HL-60 (cell line): ENCODE results near the gene AFDN.

ENCODE experiments used
- DNase-seq, 2 experiments: peaks; one replicate each; pipeline ENCODE4 v3.0.0-alpha.2; 2010 to 2020; ENCODE audit warnings: low read depth in 1 of 2, low spot score in 1 of 2
- H3K27ac ChIP-seq: fragments of 250-450 bp; sonication (Bioruptor Pico); replicated peaks from 2 replicates; pipeline ENCODE4 v1.5.1; 2020; ENCODE audit warnings: mild to moderate bottlenecking, moderate library complexity
- H3K27me3 ChIP-seq: fragments of 250-450 bp; sonication (Bioruptor Pico); 2 replicates; pipeline ENCODE4 v1.5.1; 2021; ENCODE audit warnings: mild to moderate bottlenecking, moderate library complexity; ENCODE audit not compliant: insufficient read depth, poor library complexity, severe bottlenecking
- H3K4me3 ChIP-seq: replicated peaks from 2 replicates; pipeline ENCODE4 v1.5.1; 2011; ENCODE audit warnings: mild to moderate bottlenecking, control low read depth, low read length; ENCODE audit not compliant: insufficient read depth
- CTCF ChIP-seq: IDR thresholded peaks from one replicate; pipeline ENCODE4 v1.5.1; 2011; ENCODE audit warnings: low read length, control low read depth, inconsistent platforms; ENCODE audit not compliant: insufficient read depth
- GABPA ChIP-seq: IDR thresholded peaks from 2 replicates; pipeline ENCODE4 v1.6.1; 2012; ENCODE audit warnings: low read depth
- POLR2AphosphoS5 ChIP-seq: IDR thresholded peaks from 2 replicates; pipeline ENCODE4 v1.6.1; 2012; ENCODE audit warnings: low read depth
- REST ChIP-seq: IDR thresholded peaks from 2 replicates; pipeline ENCODE4 v1.6.1; 2012; ENCODE audit warnings: low read depth; ENCODE audit not compliant: insufficient replicate concordance
- SPI1 ChIP-seq: IDR thresholded peaks from 2 replicates; pipeline ENCODE4 v1.6.1; 2012; ENCODE audit warnings: low read depth, mild to moderate bottlenecking, borderline replicate concordance

AFDN gene

GRCh38 chr6:167850782-167851181 is 24.1 kb downstream of the AFDN start:
- TF ChIP-seq REST (no peak), CTCF (no peak), GABPA (no peak), SPI1 (no peak), POLR2AphosphoS5 (no peak)
- Histone ChIP-seq H3K4me3 (no peak overlapping the region), H3K27ac (no peak overlapping the region), H3K27me3 (peaks cover 7% of the 10 kb centered on the region)
- DNase-seq: no peak

GRCh38 chr6:167851370-167851952 is 24.8 kb downstream of the AFDN start:
- Histone ChIP-seq H3K27me3 (peaks cover 7% of the 10 kb centered on the region), H3K4me3 (no peak overlapping the region), H3K27ac (no peak overlapping the region)
- DNase-seq: no peak
- TF ChIP-seq GABPA: no peak
- no peak for TF ChIP-seq CTCF
- TF ChIP-seq POLR2AphosphoS5: no peak
- TF ChIP-seq SPI1: no peak
- no peak for TF ChIP-seq REST

DNA sequence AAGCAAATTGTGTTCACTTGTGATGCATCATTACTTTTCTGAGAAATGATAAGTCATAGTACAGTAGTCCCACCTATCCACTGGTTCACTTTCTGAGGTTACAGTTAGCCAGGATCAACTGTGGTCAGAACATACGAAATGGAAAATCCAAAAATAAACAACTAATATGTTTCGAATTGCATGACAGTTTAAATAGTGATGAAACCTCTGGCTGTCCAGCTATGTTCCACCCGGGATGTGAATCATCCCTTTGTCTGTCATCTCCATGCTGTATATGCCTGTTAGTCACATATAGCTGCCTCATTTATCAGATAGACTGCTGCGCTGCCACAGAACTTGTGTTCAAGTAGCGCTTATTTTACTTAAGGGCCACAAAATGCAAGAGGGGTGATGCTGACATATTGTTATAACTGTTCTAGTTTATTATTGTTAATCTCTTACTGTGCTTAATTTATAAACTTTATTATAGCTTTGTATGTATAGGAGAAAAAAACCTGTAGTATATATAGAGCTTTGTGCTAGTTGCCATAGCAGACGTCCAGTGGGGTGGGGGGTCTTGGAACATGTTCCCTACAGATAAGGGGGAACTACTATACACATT is 29.2 kb downstream of the AFDN start:
- Histone ChIP-seq H3K27me3 (peaks cover 13% of the 10 kb centered on the region), H3K27ac (no peak overlapping the region), H3K4me3 (no peak overlapping the region)
- DNase-seq: no peak
- TF ChIP-seq SPI1: no peak
- TF ChIP-seq CTCF: no peak
- TF ChIP-seq REST: no peak
- no peak for TF ChIP-seq GABPA
- no peak for TF ChIP-seq POLR2AphosphoS5
